ENCODE data around the gene PRDM12. TPM values are rescaled to one million over a fixed set of nuclear protein-coding genes. Genes with fewer than 3 reads are reported as not detected.

Gene PRDM12
- total RNA-seq, 2 donors from 2014 or later, result not detected

DNA sequence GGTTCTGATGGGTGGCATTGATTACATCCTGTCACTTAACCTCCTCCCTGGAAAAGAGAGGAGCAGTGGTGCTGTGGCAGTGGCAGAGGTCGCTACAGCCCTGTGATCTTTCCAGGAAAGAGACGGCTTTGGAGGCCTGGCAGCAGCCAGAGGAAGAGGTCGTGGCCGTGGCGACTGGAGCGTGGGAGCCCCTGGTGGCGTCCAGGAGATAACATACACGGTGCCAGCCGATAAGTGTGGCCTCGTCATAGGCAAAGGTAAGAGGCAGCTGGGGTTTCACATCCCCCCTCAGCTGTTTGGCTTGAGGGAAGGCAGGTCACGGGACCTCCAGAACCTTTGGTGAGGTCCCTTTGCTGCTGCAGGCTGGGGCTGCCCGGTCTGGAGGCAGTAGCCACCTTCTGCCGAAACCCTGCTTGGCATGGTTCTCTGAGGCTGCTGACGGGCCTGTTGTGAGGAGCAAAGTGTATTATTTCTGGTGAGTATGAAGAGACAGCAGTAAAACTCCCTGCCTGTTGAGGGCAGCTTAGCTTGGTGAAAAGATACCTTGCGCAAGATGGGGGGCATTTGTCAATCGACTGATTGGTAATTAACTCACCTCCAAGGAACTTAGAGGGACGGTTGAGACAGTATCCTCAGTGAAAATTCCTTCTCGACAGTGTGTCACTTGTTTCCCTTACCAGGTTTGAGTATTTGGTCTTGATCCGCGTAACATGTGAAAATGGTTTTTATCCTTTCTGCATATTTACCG, 38.0 kb upstream of the PRDM12 start:
- no peak for TF ChIP-seq POLR2A (IDR thresholded peaks at IDR 0.05)
- TF ChIP-seq, protein P1, sequence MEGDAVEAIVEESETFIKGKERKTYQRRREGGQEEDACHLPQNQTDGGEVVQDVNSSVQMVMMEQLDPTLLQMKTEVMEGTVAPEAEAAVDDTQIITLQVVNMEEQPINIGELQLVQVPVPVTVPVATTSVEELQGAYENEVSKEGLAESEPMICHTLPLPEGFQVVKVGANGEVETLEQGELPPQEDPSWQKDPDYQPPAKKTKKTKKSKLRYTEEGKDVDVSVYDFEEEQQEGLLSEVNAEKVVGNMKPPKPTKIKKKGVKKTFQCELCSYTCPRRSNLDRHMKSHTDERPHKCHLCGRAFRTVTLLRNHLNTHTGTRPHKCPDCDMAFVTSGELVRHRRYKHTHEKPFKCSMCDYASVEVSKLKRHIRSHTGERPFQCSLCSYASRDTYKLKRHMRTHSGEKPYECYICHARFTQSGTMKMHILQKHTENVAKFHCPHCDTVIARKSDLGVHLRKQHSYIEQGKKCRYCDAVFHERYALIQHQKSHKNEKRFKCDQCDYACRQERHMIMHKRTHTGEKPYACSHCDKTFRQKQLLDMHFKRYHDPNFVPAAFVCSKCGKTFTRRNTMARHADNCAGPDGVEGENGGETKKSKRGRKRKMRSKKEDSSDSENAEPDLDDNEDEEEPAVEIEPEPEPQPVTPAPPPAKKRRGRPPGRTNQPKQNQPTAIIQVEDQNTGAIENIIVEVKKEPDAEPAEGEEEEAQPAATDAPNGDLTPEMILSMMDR (IDR thresholded peaks at IDR 0.05), result no peak
- no peak overlapping the region for H3K4me3 ChIP-seq
- H3K36me3 ChIP-seq (replicated peaks in 1 of 2; ENCODE audit: insufficient read depth in 1 of 2, low read depth in 2 of 2), result peaks cover 20 to 37% of the 10 kb centered on the region in 2 donors
- ATAC-seq, result no peak
- intact Hi-C loops (cut with DNase I), result no loop called here
- H3K27me3 ChIP-seq, result no peaks in the 10 kb centered on the region
- no peaks in the 10 kb centered on the region for H3K4me1 ChIP-seq
- no peak for DNase-seq
- no peak overlapping the region for H3K27ac ChIP-seq
- H3K9me3 ChIP-seq, result no peaks in the 10 kb centered on the region
- 80 to 82% methylated on average over 21 of the region's 21 CpGs for WGBS, 2 donors

DNA sequence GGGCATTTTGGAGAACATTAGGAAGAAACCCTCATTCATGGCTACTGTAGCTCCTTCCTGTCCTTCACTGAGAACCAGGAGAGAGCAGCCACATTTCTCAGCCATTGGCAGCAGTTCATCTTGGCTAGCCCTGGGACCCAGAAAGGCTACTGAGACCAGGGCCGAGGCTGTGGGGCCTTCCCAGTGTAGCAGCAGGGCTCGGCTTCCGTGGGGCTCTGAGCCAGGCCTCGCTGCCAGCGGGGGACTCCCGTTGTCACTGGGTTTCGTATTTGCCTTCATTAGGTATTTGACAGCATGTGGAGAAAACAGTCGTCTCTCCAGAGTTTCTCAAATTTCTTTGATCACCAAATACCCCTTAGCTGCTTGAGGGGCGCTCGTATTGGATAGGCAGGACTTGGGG, 37.3 kb upstream of the PRDM12 start:
- no peak overlapping the region for H3K27ac ChIP-seq
- intact Hi-C loops (cut with DNase I), result no loop called here
- H3K4me1 ChIP-seq, result no peaks in the 10 kb centered on the region
- WGBS, 2 donors, result 87 to 96% methylated on average over 9 to 10 of the region's 10 CpGs
- H3K27me3 ChIP-seq, result no peaks in the 10 kb centered on the region
- TF ChIP-seq, protein P1 (IDR thresholded peaks at IDR 0.05), result no peak
- no peak for TF ChIP-seq POLR2A (IDR thresholded peaks at IDR 0.05)
- H3K4me3 ChIP-seq, result no peak overlapping the region
- no peaks in the 10 kb centered on the region for H3K9me3 ChIP-seq
- no peak for ATAC-seq
- H3K36me3 ChIP-seq (replicated peaks in 1 of 2; ENCODE audit: insufficient read depth in 1 of 2, low read depth in 2 of 2), result peaks cover 20 to 43% of the 10 kb centered on the region in 2 donors
- no peak for DNase-seq

DNA sequence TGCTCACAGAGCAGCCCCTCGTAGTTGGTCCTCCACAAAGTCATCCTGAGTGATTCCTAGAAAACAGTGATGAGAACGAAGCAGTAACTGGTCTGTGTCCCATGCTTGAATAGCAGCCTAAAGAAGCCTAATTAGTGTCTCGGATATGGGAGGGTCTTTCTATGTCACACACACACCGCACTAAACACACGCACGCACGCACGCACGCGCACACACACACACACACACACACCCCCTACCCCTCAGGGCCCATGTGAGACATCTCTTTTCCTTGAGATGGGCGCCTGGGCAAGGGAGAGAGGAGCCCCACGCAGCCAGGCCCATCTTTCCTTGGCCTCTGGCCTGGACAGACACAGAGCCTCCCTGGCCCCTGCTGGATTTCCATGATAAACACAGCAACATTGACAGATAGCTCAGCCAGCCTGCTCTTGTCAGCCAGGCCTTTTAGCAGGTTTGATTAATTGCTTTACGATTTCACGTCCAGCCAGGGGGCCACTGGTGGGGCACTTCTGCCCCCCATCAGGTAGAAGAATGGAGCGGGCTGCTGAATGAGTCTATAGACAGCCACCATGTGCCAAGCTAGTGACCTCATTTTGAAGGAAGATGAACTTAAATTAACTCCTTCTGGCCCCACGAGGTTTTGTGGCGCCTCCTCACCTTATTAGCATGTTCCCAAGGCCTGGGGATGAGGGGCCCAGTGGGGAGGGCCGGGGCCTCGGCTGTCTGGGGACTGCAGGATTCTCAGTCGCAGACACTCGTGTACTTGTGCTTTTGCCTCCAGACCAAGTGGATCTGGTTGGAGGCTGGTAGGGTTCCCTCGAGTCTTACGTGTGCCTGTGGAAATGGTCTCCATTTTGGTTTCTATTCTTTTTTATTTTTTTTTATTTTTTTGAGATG, 36.2 kb upstream of the PRDM12 start:
- Histone ChIP-seq H3K27ac (no peak overlapping the region), H3K4me3 (no peak overlapping the region), H3K4me1 (no peaks in the 10 kb centered on the region), H3K36me3 (replicated peaks in 1 of 2; ENCODE audit: insufficient read depth in 1 of 2, low read depth in 2 of 2) (peaks cover 20 to 43% of the 10 kb centered on the region in 2 donors), H3K27me3 (no peaks in the 10 kb centered on the region), H3K9me3 (no peaks in the 10 kb centered on the region)
- ATAC-seq, result no peak
- WGBS, 2 donors, result 87 to 89% methylated on average over 23 of the region's 23 CpGs
- TF ChIP-seq POLR2A (IDR thresholded peaks at IDR 0.05), result no peak
- TF ChIP-seq, protein P1 (IDR thresholded peaks at IDR 0.05), result no peak
- no peak for DNase-seq
- intact Hi-C loops (cut with DNase I), result no loop called here

DNA sequence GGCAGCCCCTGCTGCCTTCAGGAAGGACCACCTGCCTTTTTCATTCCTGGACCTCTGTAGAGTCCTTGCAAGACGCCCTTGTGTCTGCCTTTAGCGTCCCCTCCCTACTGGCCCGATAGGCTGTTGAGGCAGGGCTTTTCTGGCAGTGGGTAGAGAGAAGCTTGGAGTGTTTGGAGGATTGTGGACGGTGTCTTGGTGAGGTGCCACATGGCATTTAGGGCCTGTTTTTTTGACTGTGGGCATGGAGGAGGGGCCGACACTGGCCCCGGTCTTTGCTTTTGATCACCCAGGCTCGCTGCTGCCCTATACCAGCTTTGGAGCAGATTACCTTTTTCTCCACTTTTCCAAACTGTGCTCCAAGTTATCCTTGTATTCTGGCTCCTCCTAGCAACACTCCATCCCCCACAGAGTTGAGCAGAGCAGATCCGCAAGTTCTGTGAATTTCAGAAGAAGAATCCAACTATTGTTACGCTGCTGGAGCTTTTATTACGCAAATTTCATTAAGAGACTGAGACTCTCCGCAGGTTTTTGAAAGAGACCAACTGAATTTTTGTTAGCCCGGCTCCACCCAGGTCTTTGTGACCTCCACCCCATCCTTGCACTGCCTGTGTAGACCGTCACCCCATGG, 34.8 kb upstream of the PRDM12 start:
- TF ChIP-seq POLR2A (IDR thresholded peaks at IDR 0.05), result no peak
- TF ChIP-seq, protein P1 (IDR thresholded peaks at IDR 0.05), result no peak
- ATAC-seq, result no peak
- Histone ChIP-seq H3K4me3 (no peak overlapping the region), H3K27ac (no peak overlapping the region), H3K9me3 (no peaks in the 10 kb centered on the region), H3K27me3 (no peaks in the 10 kb centered on the region), H3K4me1 (no peaks in the 10 kb centered on the region), H3K36me3 (replicated peaks in 1 of 2; ENCODE audit: insufficient read depth in 1 of 2, low read depth in 2 of 2) (peaks cover 10 to 39% of the 10 kb centered on the region in 2 donors)
- no peak for DNase-seq
- 92 to 95% methylated on average over 13 of the region's 13 CpGs for WGBS, 2 donors
- intact Hi-C loops (cut with DNase I), result no loop called here
